NCI-H748 (cell line): Measurements from ENCODE around the gene PHKA2.

Source experiments
- DNase-seq: peaks from one replicate; lab custom pipeline; 2025; ENCODE audit not compliant: unreplicated experiment; lab: John Stamatoyannopoulos, UW

Gene PHKA2

DNA sequence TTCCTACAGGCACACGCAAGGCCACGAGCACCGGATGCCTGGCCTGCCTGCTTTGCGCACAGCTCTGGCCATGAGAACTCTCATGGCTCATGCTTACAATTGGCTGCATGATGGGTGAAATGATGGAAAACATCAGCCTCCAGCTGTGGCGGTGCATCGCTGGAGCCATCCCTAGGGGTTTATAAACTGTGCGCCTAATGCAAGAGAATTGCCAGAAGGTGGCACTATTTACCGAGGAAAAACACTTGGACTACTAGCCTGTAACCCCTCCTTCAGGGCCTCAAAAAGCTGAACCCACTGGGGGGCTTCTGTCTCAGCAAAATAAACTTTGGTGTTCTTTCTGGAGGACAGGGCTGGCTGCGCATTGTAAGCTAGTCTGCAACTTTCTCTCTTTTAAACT lies 51.9 kb downstream of the PHKA2 start:
- peak; percentile 31 for DNase-seq

DNA sequence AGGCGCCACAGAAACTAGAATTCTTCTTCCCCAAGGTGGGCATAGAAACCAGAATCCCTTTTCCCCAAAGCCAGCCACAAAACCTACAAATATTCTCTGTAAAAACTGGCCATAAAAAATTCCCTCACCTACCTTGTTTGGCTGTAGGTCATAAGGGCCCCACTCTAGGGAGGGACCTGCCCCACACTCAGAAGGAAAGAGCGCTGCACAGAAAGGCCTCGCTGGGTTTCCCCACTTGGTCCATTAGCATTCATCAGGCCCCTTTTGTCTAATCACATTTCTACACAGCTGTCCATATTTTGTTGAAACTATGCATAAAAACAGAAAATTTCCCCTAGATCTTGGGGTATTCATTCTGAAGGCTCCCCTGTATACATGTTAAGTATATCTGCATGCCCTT lies 54.1 kb downstream of the PHKA2 start:
- DNase-seq, result no peak

DNA sequence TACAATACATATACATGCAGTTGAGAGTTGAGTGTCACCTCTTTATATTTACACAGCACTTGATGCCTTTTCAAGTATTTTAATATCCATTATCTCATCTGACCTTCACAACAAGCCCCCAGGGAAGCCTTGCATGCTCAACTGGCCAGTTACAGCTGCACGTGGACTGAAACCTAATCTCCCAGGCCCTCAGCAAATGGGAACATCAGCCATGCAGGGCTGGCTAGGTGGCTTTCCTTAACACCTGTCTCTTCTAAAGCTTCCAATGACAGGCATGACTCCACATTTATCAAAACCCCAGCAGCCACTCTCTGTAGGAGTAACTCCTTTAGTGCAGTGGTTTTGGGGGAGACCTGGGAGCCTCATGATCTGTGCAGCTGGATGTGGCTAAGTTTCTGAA lies 56.4 kb downstream of the PHKA2 start:
- peak; percentile 77 for DNase-seq

DNA sequence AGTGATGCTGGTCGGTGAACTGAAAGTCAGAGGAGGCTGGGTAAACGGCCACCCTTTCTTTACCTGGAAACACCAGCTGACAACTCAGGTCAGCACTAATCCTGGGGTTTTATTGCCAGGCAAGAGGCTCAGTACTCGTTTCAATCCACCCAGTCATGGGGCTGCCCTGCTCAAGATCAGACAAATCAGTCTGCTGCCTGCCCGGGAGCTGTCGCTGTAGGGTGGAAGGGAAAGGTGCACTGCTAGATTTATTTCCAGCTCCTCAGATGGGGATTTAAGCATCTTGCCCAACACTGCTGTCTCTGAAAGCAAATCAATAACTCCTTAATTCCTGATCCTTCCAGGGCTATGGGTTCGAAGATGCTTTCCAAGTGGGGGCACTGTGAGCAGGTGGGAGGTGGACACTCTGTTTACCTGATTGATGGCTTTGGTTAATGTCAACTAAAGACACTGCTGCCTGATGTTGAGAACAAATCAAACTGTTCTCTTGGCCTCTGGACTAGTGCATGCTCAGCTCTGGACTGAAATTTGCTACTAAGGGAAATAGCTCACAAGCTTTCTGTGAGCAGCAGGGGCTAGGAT lies 59.3 kb downstream of the PHKA2 start:
- DNase-seq, result no peak

GRCh38 chrX:18920566-18920965 lies 63.3 kb downstream of the PHKA2 start:
- no peak for DNase-seq

DNA sequence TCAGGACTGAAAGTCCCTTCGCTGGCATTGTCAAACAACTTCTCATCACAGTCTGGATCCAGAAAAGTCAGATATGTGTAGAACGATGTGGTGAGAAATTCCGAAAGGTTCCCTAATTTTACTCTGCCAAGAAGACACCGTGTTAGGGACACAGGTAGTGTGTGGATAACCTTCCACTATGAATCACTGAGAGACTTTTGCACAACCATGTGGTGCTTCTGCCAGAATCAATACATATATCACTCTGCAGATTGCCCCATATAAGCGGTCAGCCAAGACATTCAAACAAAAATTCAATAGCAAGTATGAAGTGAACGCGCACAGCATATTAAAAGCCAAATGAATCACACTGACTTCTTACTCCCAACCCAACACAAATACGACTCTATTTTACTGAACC lies 63.8 kb downstream of the PHKA2 start:
- no peak for DNase-seq

GRCh38 chrX:18917831-18918230 lies 66.1 kb downstream of the PHKA2 start:
- DNase-seq, result no peak

GRCh38 chrX:18906286-18906685 lies 77.6 kb downstream of the PHKA2 start:
- DNase-seq, result no peak

GRCh38 chrX:18900401-18900976 lies 83.4 kb downstream of the PHKA2 start:
- DNase-seq, result no peak

DNA sequence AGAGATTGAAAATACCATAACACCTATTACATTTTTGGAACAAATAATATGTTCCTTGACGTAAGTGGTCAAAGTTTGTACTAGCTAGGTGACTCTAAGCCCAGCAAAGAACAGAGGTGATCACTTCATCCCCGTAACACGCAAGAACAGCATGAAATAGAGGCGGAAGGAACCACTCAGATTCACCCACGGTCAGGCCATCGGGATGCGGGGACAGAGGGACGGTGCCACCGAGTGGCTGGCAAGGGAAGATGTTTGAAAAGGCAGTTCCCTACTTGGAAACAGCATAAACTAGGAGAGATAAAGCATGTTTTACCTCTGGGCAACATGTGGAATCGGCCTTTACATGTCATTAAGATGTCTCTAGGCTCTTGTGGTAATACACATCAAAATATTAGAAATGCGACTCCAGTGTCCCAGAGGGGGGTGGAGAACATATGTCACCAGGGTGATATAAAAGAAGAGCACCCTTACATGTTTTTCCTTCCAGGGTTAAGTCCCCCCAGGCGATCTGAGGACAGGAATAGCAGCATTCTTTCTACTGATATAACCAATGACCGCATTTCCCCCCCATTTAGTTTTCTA lies 84.0 kb downstream of the PHKA2 start:
- peak; percentile 16 for DNase-seq

GRCh38 chrX:18898492-18898891 lies 85.4 kb downstream of the PHKA2 start:
- no peak for DNase-seq

GRCh38 chrX:18898091-18898490 lies 85.8 kb downstream of the PHKA2 start:
- DNase-seq, result no peak

DNA sequence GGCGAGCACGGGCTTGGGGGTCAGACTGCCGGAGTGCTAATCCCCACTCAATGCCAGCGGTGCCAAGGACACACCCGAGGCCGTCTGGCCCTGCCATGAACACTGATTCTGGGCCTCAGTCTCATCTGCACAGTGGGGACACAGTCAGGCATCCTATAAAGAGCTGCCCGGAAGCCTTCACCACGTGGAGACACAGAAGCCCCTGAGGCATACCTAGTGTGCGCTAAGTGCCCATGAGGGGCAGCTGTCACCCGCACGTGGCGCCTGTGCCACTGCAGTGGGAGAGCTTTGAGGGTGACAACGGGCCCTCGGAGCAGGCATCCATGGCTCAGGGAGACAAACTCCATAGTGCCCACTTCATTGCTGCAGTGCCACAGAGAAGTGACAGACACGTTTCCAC lies 86.3 kb downstream of the PHKA2 start:
- DNase-seq, result no peak

GRCh38 chrX:18896680-18897544 lies 87.0 kb downstream of the PHKA2 start:
- no peak for DNase-seq

DNA sequence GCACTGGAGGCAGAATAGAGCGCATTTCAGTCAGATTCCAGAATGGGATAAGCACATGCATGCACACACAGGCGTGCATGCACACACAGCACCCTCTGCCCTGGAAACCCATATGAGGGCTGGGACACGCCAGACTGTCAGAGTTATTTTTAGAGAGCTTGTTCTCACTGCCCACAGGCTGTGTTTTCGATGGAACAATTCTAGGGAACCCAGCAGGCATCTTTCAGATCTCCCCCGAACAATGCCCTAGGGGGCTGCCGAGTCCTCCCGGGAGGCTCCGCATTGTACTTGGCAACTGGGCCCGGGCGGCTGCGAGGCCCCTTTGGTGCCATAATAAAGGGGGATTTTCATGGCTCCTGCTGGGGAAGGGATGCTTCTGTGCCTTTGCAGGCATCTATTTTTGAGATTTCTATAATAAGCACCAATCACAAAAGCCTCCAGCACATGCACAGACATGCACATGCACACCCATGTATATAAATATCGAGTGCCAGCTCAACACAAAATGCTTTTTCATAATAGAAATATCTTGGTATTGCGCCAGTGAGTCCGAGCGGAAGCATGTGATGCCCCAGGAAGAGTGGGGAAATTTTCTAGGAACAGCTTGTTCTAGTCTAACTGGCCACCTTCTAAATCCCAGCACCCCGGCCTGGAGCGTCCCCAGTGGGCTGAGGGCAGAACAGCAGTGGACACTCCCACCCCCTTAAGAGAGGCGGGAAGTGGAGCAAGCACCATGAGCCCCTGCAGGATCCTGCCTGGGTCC lies 88.5 kb downstream of the PHKA2 start:
- DNase-seq, result no peak

GRCh38 chrX:18894156-18894555 lies 89.8 kb downstream of the PHKA2 start:
- no peak for DNase-seq

DNA sequence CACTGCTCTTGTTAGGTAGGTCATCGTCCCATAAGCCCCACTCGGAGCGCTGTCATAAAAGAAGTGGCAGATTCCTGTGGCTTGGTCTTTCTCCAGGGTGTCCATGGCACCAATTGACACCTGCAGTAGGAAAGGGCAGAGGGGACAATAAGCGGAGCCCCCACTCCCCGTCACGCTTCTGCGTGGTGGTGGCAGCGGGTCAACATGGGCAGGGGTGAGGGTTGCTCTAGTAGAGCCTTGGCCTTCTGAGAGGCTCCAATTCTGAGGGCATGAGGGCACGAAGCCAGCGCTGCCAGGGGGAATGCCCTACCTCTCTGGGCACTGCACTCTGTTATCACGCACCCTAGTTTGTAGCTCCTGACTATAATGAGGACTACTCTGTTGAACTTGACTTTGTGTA lies 90.4 kb downstream of the PHKA2 start:
- no peak for DNase-seq

GRCh38 chrX:18892899-18893298 lies 91.0 kb downstream of the PHKA2 start:
- no peak for DNase-seq

- DNase-seq, result no peak
Observed at GRCh38 chrX:18891548-18891945, 92.4 kb downstream of the PHKA2 start.

GRCh38 chrX:18890724-18891547 lies 93.0 kb downstream of the PHKA2 start:
- DNase-seq, result no peak

DNA sequence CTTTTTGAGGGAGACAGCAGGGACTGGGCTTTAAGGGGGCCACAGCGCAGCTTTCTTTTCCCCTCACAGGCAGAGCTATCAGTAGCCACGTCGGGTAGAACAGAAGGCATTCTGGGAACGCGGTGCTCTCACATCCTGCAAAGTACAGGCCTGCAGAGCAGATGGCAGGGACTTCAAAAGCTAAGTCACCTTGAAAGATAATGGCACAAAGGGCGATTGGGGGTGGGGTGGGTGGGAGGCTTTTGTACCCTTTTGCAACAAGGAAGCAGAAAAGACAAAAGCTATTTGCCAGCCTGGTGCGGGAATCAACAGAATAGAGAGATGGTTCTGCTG lies 93.9 kb downstream of the PHKA2 start:
- no peak for DNase-seq
